ENCODE data around the gene EFCAB8. TPM values are rescaled to one million over a fixed set of nuclear protein-coding genes. Genes with fewer than 3 reads are reported as not detected.

Gene EFCAB8
- total and polyA plus RNA-seq, 9 donors, result 0.08 to 0.20 TPM; not detected in 7

GRCh38 chr20:32991792-32992641 is 133.3 kb downstream of the EFCAB8 start:
- intact Hi-C loops (cut with DNase I), result no loop called here
- DNase-seq, result no peak

GRCh38 chr20:32993496-32994050 is 134.8 kb downstream of the EFCAB8 start:
- no peak for TF ChIP-seq EP300 (IDR thresholded peaks at IDR 0.05)
- no peak for TF ChIP-seq CTCF (IDR thresholded peaks at IDR 0.05)
- no peaks in the 10 kb centered on the region for H3K4me1 ChIP-seq (ENCODE audit: insufficient read depth)
- H3K27ac ChIP-seq, result no peak overlapping the region
- no peaks in the 10 kb centered on the region for H3K36me3 ChIP-seq
- no peaks in the 10 kb centered on the region for H3K27me3 ChIP-seq
- no peaks in the 10 kb centered on the region for H3K9me3 ChIP-seq
- DNase-seq, result no peak
- H3K4me3 ChIP-seq, result no peak overlapping the region
- intact Hi-C loops (cut with DNase I), result no loop called here
- 56 to 57% (median 56%) methylated on average over 8 of the region's 8 CpGs for WGBS, 3 donors

More at GRCh38 chr20:32991792-32992641, 133.3 kb downstream of the EFCAB8 start:
- WGBS, 3 donors, result 66 to 82% (median 71%) methylated on average over 8 of the region's 8 CpGs
- TF ChIP-seq POLR2A (IDR thresholded peaks at IDR 0.05), result no peak
- no peak for TF ChIP-seq EP300 (IDR thresholded peaks at IDR 0.05)
- TF ChIP-seq CTCF (IDR thresholded peaks at IDR 0.05), result no peak
- no peaks in the 10 kb centered on the region for H3K27me3 ChIP-seq
- no peaks in the 10 kb centered on the region for H3K4me1 ChIP-seq (ENCODE audit: insufficient read depth)
- no peak overlapping the region for H3K27ac ChIP-seq
- no peak overlapping the region for H3K4me3 ChIP-seq
- no peaks in the 10 kb centered on the region for H3K36me3 ChIP-seq
- no peaks in the 10 kb centered on the region for H3K9me3 ChIP-seq

- H3K27ac ChIP-seq, result no peak overlapping the region
- intact Hi-C loops (cut with DNase I), result no loop called here
- no peak for DNase-seq
- no peaks in the 10 kb centered on the region for H3K27me3 ChIP-seq
- no peaks in the 10 kb centered on the region for H3K36me3 ChIP-seq
- H3K4me1 ChIP-seq (ENCODE audit: insufficient read depth), result no peaks in the 10 kb centered on the region
- H3K9me3 ChIP-seq, result no peaks in the 10 kb centered on the region
- H3K4me3 ChIP-seq, result no peak overlapping the region
- TF ChIP-seq EP300 (IDR thresholded peaks at IDR 0.05), result no peak
- TF ChIP-seq CTCF (IDR thresholded peaks at IDR 0.05), result no peak
- no peak for TF ChIP-seq POLR2A (IDR thresholded peaks at IDR 0.05)
Observed at GRCh38 chr20:32995802-32996201, 137.1 kb downstream of the EFCAB8 start.

GRCh38 chr20:32997431-32997830 is 138.7 kb downstream of the EFCAB8 start:
- 66 to 80% (median 78%) methylated on average over 2 of the region's 2 CpGs for WGBS, 3 donors
- H3K27ac ChIP-seq, result no peak overlapping the region
- DNase-seq, result no peak
- TF ChIP-seq POLR2A (IDR thresholded peaks at IDR 0.05) (no peak), CTCF (IDR thresholded peaks at IDR 0.05) (no peak), EP300 (IDR thresholded peaks at IDR 0.05) (no peak)
- no peaks in the 10 kb centered on the region for H3K9me3 ChIP-seq
- H3K4me3 ChIP-seq, result no peak overlapping the region
- no peaks in the 10 kb centered on the region for H3K27me3 ChIP-seq
- no peaks in the 10 kb centered on the region for H3K36me3 ChIP-seq
- intact Hi-C loops (cut with DNase I), result no loop called here
- no peaks in the 10 kb centered on the region for H3K4me1 ChIP-seq (ENCODE audit: insufficient read depth)

All from ovary (tissue), 9 donors.